Measurements from ENCODE around the gene PCDH10. TPM values are rescaled to one million over a fixed set of nuclear protein-coding genes. Genes with fewer than 3 reads are reported as not detected.

The PCDH10 gene
- total RNA-seq, 4 donors from 2014 or later = 0.37 to 0.39 TPM; not detected in 2

DNA sequence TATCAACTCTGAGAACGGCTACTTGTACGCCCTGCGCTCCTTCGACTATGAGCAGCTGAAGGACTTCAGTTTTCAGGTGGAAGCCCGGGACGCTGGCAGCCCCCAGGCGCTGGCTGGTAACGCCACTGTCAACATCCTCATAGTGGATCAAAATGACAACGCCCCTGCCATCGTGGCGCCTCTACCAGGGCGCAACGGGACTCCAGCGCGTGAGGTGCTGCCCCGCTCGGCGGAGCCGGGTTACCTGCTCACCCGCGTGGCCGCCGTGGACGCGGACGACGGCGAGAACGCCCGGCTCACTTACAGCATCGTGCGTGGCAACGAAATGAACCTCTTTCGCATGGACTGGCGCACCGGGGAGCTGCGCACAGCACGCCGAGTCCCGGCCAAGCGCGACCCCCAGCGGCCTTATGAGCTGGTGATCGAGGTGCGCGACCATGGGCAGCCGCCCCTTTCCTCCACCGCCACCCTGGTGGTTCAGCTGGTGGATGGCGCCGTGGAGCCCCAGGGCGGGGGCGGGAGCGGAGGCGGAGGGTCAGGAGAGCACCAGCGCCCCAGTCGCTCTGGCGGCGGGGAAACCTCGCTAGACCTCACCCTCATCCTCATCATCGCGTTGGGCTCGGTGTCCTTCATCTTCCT is 2.7 kb downstream of the PCDH10 start:
- 4% methylated on average over 17 of the region's 62 CpGs; no CpG with 5 or more reads in 1 of the 2 donors for WGBS, 2 donors

DNA sequence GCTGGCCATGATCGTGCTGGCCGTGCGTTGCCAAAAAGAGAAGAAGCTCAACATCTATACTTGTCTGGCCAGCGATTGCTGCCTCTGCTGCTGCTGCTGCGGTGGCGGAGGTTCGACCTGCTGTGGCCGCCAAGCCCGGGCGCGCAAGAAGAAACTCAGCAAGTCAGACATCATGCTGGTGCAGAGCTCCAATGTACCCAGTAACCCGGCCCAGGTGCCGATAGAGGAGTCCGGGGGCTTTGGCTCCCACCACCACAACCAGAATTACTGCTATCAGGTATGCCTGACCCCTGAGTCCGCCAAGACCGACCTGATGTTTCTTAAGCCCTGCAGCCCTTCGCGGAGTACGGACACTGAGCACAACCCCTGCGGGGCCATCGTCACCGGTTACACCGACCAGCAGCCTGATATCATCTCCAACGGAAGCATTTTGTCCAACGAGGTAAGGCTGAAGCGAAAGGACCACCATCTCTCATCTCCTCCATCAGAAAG is 3.3 kb downstream of the PCDH10 start:
- 3 to 7% methylated on average over 22 to 26 of the region's 26 CpGs for WGBS, 2 donors
- H3K4me3 ChIP-seq (ENCODE audit: low read depth, poor library complexity, severe bottlenecking) = no peak overlapping the region
- TF ChIP-seq, protein P1, sequence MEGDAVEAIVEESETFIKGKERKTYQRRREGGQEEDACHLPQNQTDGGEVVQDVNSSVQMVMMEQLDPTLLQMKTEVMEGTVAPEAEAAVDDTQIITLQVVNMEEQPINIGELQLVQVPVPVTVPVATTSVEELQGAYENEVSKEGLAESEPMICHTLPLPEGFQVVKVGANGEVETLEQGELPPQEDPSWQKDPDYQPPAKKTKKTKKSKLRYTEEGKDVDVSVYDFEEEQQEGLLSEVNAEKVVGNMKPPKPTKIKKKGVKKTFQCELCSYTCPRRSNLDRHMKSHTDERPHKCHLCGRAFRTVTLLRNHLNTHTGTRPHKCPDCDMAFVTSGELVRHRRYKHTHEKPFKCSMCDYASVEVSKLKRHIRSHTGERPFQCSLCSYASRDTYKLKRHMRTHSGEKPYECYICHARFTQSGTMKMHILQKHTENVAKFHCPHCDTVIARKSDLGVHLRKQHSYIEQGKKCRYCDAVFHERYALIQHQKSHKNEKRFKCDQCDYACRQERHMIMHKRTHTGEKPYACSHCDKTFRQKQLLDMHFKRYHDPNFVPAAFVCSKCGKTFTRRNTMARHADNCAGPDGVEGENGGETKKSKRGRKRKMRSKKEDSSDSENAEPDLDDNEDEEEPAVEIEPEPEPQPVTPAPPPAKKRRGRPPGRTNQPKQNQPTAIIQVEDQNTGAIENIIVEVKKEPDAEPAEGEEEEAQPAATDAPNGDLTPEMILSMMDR (IDR thresholded peaks at IDR 0.05) = no peak
- TF ChIP-seq POLR2A (IDR thresholded peaks at IDR 0.05) = no peak
- intact Hi-C loops (cut with DNase I; ENCODE audit: low total_unique reads) = no loop called here
- peak in 1 of 2 donors; percentile 68 for DNase-seq (ENCODE audit: low spot score in 2 of 2)

More for the DNA sequence above, 2.7 kb downstream of the PCDH10 start:
- intact Hi-C loops (cut with DNase I; ENCODE audit: low total_unique reads) = no loop called here
- TF ChIP-seq, protein P1 (IDR thresholded peaks at IDR 0.05) = no peak
- no peak for TF ChIP-seq POLR2A (IDR thresholded peaks at IDR 0.05)
- H3K4me3 ChIP-seq (ENCODE audit: low read depth, poor library complexity, severe bottlenecking) = no peak overlapping the region
- DNase-seq (ENCODE audit: low spot score in 2 of 2) = peak in 1 of 2 donors; percentile 77

GRCh38 chr4:133152831-133153481 is 3.9 kb downstream of the PCDH10 start:
- intact Hi-C loops (cut with DNase I; ENCODE audit: low total_unique reads) = no loop called here
- H3K4me3 ChIP-seq (ENCODE audit: low read depth, poor library complexity, severe bottlenecking) = no peak overlapping the region
- DNase-seq (ENCODE audit: low spot score in 2 of 2) = no peak
- 9 to 11% methylated on average over 20 of the region's 20 CpGs for WGBS, 2 donors
- no peak for TF ChIP-seq POLR2A (IDR thresholded peaks at IDR 0.05)
- TF ChIP-seq, protein P1 (IDR thresholded peaks at IDR 0.05) = no peak

- WGBS, 2 donors = 23 to 31% methylated on average over 4 of the region's 4 CpGs
- DNase-seq (ENCODE audit: low spot score in 2 of 2) = no peak
- intact Hi-C loops (cut with DNase I; ENCODE audit: low total_unique reads) = no loop called here
- H3K4me3 ChIP-seq (ENCODE audit: low read depth, poor library complexity, severe bottlenecking) = no peak overlapping the region
- TF ChIP-seq, protein P1 (IDR thresholded peaks at IDR 0.05) = no peak
- TF ChIP-seq POLR2A (IDR thresholded peaks at IDR 0.05) = no peak
These were observed 5.6 kb downstream of the PCDH10 start for GRCh38 chr4:133154725-133155124.

DNA sequence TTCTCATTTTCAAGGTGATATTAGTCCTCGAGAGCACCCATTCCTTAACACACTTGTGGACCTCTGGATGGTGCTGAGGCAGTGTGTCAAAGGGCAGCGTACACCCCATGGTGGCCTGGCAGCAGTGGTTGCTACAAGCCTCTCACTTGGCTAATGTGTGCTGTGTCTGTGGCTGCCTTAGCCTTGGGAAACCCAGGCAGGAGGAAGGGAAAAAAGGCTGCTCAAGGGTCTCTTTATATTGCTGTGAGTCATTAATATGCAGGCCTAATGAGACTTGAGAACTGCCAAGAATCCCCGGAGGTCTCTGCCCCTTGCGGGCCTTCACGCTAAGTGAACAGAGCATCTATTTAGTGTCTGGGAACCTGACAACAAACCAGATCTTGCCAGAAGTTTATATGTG is 7.0 kb downstream of the PCDH10 start:
- no peak for DNase-seq (ENCODE audit: low spot score in 2 of 2)
- TF ChIP-seq, protein P1 (IDR thresholded peaks at IDR 0.05) = no peak
- no peak for TF ChIP-seq POLR2A (IDR thresholded peaks at IDR 0.05)
- WGBS, 2 donors = 63 to 75% methylated on average over 5 of the region's 5 CpGs
- intact Hi-C loops (cut with DNase I; ENCODE audit: low total_unique reads) = no loop called here
- no peak overlapping the region for H3K4me3 ChIP-seq (ENCODE audit: low read depth, poor library complexity, severe bottlenecking)
